ENCODE data around the gene IL22RA1.

Gene IL22RA1

DNA sequence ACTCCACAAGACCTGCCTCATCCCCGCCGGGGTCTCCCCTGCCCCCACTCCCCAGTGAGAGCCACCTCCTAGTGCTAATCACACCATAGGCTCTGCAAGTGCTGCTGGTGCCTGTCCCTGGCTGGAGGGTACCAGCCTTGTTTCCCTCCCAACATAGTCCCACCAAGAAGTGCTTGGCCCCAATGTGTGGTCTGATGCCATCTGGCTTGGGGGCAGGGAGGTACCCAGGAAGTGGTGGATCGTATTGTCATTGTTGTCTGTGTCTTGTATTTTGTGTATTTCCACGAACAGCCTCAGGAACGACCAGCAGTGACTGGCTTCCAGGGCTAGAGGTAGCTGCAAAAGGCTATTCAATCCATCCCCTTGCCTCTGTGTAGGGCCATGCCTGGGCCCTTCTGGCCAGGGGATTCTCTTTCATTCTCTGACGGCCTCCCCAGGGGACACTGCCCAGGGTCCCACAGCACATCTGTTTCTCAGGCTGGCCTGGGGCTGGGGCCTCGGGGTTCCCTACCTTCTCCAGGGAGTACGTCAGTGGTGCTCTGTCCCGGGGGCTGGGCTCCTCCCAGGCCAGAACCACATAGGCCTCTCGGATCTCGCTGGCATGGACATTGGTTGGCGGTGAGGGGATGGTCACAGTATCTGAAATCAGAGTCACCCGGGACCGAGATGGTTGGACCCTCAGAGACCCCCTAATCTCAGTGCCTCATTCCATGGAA, 53.8 kb downstream of the IL22RA1 start:
- Histone ChIP-seq H3K4me3 (ENCODE audit: low read length) (no peak overlapping the region), H3K27ac (ENCODE audit: low read length) (no peak overlapping the region), H3K36me3 (ENCODE audit: control insufficient read depth, insufficient read depth, low read length) (no peaks in the 10 kb centered on the region; the same call in 1 of the 2 replicates), H3K9me3 (ENCODE audit: control insufficient read depth, insufficient read depth, low read length) (no peaks in the 10 kb centered on the region), H3K4me1 (ENCODE audit: control insufficient read depth, insufficient read depth, low read length) (peaks cover 2% of the 10 kb centered on the region; the same call in 1 of the 2 replicates), H3K27me3 (ENCODE audit: control insufficient read depth, insufficient read depth, low read length) (no peaks in the 10 kb centered on the region)
- DNase-seq (ENCODE audit: low read depth, low spot score), result no peak
- WGBS (ENCODE audit: insufficient coverage, insufficient read length), result no CpG with 5 or more reads among the region's 14 CpGs

DNA sequence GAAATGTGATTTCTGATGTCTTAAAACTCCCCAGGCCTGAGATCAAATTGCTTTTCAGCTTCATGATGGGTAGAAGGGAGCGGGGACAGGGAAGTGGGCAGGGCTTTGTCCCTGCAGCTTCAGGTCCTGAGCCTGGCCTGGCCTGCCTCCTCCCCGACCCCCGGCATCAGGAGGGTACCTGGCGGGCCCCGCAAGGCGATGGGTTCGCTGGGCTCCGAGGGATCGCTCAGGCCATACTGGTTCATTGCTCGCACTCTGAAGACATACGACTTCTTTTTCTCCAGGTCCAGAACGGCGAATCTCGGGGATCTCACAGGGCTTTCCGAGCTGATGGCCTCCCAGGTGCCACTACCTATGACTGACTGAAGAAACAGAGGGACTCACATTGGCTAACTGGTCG, 56.5 kb downstream of the IL22RA1 start:
- no peak for DNase-seq (ENCODE audit: low read depth, low spot score)
- no peaks in the 10 kb centered on the region for H3K9me3 ChIP-seq (ENCODE audit: control insufficient read depth, insufficient read depth, low read length)
- no peak overlapping the region for H3K27ac ChIP-seq (ENCODE audit: low read length)
- no peaks in the 10 kb centered on the region; the same call in 1 of the 2 replicates for H3K36me3 ChIP-seq (ENCODE audit: control insufficient read depth, insufficient read depth, low read length)
- H3K4me1 ChIP-seq (ENCODE audit: control insufficient read depth, insufficient read depth, low read length), result peaks cover 2% of the 10 kb centered on the region; the same call in 1 of the 2 replicates
- no peak overlapping the region for H3K4me3 ChIP-seq (ENCODE audit: low read length)
- H3K27me3 ChIP-seq (ENCODE audit: control insufficient read depth, insufficient read depth, low read length), result no peaks in the 10 kb centered on the region
- no CpG with 5 or more reads among the region's 16 CpGs for WGBS (ENCODE audit: insufficient coverage, insufficient read length)

DNA sequence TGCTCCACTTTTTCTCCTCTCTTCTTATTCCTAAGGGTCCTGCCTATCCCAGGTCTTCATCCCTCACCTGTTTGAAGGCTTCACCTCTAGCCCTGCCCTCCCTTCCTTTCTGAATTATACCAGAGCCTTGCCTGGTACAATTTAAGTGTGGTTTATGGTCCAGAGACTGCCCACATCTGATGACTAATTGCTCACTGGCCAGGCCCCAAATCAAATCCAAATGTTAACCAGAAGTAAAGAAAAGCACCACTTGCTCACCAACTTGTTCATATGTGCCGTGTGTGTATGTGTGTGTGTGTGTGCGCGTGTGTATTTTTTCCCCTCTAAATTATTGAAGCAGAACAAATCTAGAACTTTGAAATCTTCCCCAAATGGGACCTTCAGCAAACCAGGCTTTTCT, 57.4 kb downstream of the IL22RA1 start:
- Histone ChIP-seq H3K4me1 (ENCODE audit: control insufficient read depth, insufficient read depth, low read length) (0 out of 2 replicates have a peak, but pooled peaks cover 2% of the 10 kb centered on the region), H3K27me3 (ENCODE audit: control insufficient read depth, insufficient read depth, low read length) (no peaks in the 10 kb centered on the region), H3K36me3 (ENCODE audit: control insufficient read depth, insufficient read depth, low read length) (no peaks in the 10 kb centered on the region; the same call in 1 of the 2 replicates), H3K27ac (ENCODE audit: low read length) (no peak overlapping the region), H3K4me3 (ENCODE audit: low read length) (no peak overlapping the region), H3K9me3 (ENCODE audit: control insufficient read depth, insufficient read depth, low read length) (no peaks in the 10 kb centered on the region)
- no CpG with 5 or more reads among the region's 3 CpGs for WGBS (ENCODE audit: insufficient coverage, insufficient read length)
- no peak for DNase-seq (ENCODE audit: low read depth, low spot score)

- Histone ChIP-seq H3K4me3 (ENCODE audit: low read length) (no peak overlapping the region), H3K4me1 (ENCODE audit: control insufficient read depth, insufficient read depth, low read length) (0 out of 2 replicates have a peak, but pooled peaks cover 2% of the 10 kb centered on the region), H3K27ac (ENCODE audit: low read length) (no peak overlapping the region), H3K36me3 (ENCODE audit: control insufficient read depth, insufficient read depth, low read length) (no peaks in the 10 kb centered on the region; the same call in 1 of the 2 replicates), H3K27me3 (ENCODE audit: control insufficient read depth, insufficient read depth, low read length) (no peaks in the 10 kb centered on the region), H3K9me3 (ENCODE audit: control insufficient read depth, insufficient read depth, low read length) (no peaks in the 10 kb centered on the region)
- DNase-seq (ENCODE audit: low read depth, low spot score), result no peak
Measured at GRCh38 chr1:24085007-24085406, 57.9 kb downstream of the IL22RA1 start.

GRCh38 chr1:24084050-24084449, 58.9 kb downstream of the IL22RA1 start:
- H3K4me1 ChIP-seq (ENCODE audit: control insufficient read depth, insufficient read depth, low read length), result 0 out of 2 replicates have a peak, but pooled peaks cover 1% of the 10 kb centered on the region
- no peaks in the 10 kb centered on the region for H3K9me3 ChIP-seq (ENCODE audit: control insufficient read depth, insufficient read depth, low read length)
- H3K27me3 ChIP-seq (ENCODE audit: control insufficient read depth, insufficient read depth, low read length), result no peaks in the 10 kb centered on the region
- H3K4me3 ChIP-seq (ENCODE audit: low read length), result no peak overlapping the region
- no peak overlapping the region for H3K27ac ChIP-seq (ENCODE audit: low read length)
- no peaks in the 10 kb centered on the region for H3K36me3 ChIP-seq (ENCODE audit: control insufficient read depth, insufficient read depth, low read length)
- no peak for DNase-seq (ENCODE audit: low read depth, low spot score)
- WGBS (ENCODE audit: insufficient coverage, insufficient read length), result no CpG with 5 or more reads among the region's 7 CpGs

DNA sequence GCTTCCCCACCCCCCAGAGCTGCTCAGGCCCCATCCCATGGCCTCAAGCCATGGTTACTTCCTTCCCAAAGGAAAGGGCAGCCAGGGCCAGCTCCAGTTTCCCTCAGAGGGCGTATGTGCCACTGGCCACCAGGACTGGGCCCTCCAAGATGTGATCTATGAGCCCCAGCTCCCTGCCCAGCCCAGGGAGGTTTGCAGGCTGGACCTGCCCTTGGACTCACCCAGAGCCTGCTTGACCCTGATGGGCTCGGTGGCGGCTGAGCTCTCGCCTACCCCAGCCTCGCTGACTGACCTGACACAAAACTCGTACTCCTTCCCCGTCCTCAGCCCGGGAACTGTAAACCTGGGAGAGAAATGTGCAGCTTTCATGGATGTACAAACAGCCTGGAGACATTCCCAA, 60.6 kb downstream of the IL22RA1 start:
- WGBS (ENCODE audit: insufficient coverage, insufficient read length), result no CpG with 5 or more reads among the region's 8 CpGs
- H3K36me3 ChIP-seq (ENCODE audit: control insufficient read depth, insufficient read depth, low read length), result no peaks in the 10 kb centered on the region
- DNase-seq (ENCODE audit: low read depth, low spot score), result no peak
- H3K27me3 ChIP-seq (ENCODE audit: control insufficient read depth, insufficient read depth, low read length), result no peaks in the 10 kb centered on the region
- H3K4me3 ChIP-seq (ENCODE audit: low read length), result no peak overlapping the region
- no peaks in the 10 kb centered on the region for H3K9me3 ChIP-seq (ENCODE audit: control insufficient read depth, insufficient read depth, low read length)
- H3K4me1 ChIP-seq (ENCODE audit: control insufficient read depth, insufficient read depth, low read length), result no peaks in the 10 kb centered on the region
- no peak overlapping the region for H3K27ac ChIP-seq (ENCODE audit: low read length)

GRCh38 chr1:24081190-24081589, 61.8 kb downstream of the IL22RA1 start:
- H3K9me3 ChIP-seq (ENCODE audit: control insufficient read depth, insufficient read depth, low read length), result no peaks in the 10 kb centered on the region
- H3K27ac ChIP-seq (ENCODE audit: low read length), result no peak overlapping the region
- DNase-seq (ENCODE audit: low read depth, low spot score), result no peak
- WGBS (ENCODE audit: insufficient coverage, insufficient read length), result no CpG with 5 or more reads among the region's 6 CpGs
- no peaks in the 10 kb centered on the region for H3K36me3 ChIP-seq (ENCODE audit: control insufficient read depth, insufficient read depth, low read length)
- no peaks in the 10 kb centered on the region for H3K27me3 ChIP-seq (ENCODE audit: control insufficient read depth, insufficient read depth, low read length)
- no peaks in the 10 kb centered on the region for H3K4me1 ChIP-seq (ENCODE audit: control insufficient read depth, insufficient read depth, low read length)
- H3K4me3 ChIP-seq (ENCODE audit: low read length), result no peak overlapping the region

DNA sequence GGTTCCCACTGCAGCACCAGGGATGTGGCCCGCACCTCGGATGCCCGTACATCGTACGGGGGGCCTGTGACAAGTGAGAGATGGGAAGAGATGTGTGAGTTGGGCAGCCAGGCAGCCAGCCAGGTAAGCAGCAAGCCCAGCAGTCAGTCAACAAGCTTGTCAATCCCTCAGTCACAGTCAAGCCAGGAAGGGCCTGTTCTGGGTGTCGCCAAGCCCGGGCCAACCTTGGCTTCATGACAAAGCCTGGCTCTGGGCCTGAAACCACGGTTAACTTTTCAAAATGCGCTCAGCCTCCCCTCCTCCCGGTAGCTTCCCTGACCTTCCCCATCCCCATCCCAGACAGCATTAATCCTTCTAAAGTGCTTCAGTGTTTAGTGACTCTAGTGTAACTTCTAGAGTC, 62.8 kb downstream of the IL22RA1 start:
- Histone ChIP-seq H3K4me3 (ENCODE audit: low read length) (no peak overlapping the region), H3K9me3 (ENCODE audit: control insufficient read depth, insufficient read depth, low read length) (no peaks in the 10 kb centered on the region), H3K27ac (ENCODE audit: low read length) (no peak overlapping the region), H3K36me3 (ENCODE audit: control insufficient read depth, insufficient read depth, low read length) (no peaks in the 10 kb centered on the region), H3K27me3 (ENCODE audit: control insufficient read depth, insufficient read depth, low read length) (no peaks in the 10 kb centered on the region), H3K4me1 (ENCODE audit: control insufficient read depth, insufficient read depth, low read length) (no peaks in the 10 kb centered on the region)
- no peak for DNase-seq (ENCODE audit: low read depth, low spot score)
- no CpG with 5 or more reads among the region's 10 CpGs for WGBS (ENCODE audit: insufficient coverage, insufficient read length)

DNA sequence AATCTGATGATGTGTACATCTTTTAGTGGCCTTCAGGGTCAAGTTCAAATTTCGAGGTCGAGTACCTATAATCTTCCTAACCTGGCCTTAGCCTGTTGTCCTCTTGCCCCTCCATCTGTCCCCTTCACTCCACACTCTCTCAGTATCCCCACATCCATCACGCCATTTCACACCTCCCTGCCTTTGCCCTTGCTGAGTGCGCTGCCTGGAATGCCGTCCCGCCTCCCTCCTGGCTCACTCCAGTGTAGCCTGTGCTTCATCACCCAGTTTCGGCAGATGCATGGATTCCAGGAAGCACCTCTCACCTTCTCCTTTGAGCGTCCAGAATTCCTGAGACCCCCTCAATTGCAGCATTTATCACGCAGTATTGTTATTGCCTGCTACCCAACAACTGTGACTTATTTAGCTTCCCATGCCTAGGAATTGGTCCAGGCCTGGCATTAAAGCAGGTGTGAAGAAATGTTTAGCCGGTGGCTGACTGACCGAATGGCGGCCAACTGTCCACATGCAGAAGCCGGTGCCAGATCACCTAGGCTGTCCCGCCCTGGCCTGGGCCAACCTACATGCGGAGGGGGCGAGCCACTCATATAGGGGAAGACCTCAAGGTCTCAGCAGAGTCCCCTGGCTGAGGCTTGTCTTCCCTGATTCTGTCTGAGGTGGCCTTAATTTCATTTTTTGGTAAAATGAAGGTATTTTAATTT, 65.5 kb downstream of the IL22RA1 start:
- H3K4me3 ChIP-seq (ENCODE audit: low read length), result no peak overlapping the region
- H3K4me1 ChIP-seq (ENCODE audit: control insufficient read depth, insufficient read depth, low read length), result no peaks in the 10 kb centered on the region
- WGBS (ENCODE audit: insufficient coverage, insufficient read length), result no CpG with 5 or more reads among the region's 16 CpGs
- DNase-seq (ENCODE audit: low read depth, low spot score), result no peak
- no peaks in the 10 kb centered on the region for H3K27me3 ChIP-seq (ENCODE audit: control insufficient read depth, insufficient read depth, low read length)
- H3K36me3 ChIP-seq (ENCODE audit: control insufficient read depth, insufficient read depth, low read length), result no peaks in the 10 kb centered on the region
- no peak overlapping the region for H3K27ac ChIP-seq (ENCODE audit: low read length)
- no peaks in the 10 kb centered on the region for H3K9me3 ChIP-seq (ENCODE audit: control insufficient read depth, insufficient read depth, low read length)

DNA sequence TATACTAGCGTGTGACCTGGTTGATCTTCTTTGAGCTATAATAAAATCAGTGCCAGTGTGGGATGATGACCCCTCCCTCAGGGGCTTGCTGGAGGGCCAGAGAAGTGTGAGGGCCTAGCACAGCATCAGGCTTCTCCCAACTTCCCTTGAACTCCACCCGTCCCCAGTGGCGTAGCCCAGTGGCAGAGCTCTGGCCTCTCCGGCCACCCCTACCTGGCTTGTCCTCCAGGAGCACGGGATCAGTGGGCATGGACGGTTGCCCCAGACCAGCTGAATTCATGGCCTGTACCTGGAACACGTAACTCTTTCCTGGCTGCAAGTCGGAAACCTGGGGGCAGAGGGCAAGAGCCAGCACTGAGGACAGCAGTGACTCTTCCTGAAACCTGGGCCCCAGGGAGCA, 67.0 kb downstream of the IL22RA1 start:
- H3K4me3 ChIP-seq (ENCODE audit: low read length), result no peak overlapping the region
- H3K36me3 ChIP-seq (ENCODE audit: control insufficient read depth, insufficient read depth, low read length), result no peaks in the 10 kb centered on the region
- no peak for DNase-seq (ENCODE audit: low read depth, low spot score)
- H3K27ac ChIP-seq (ENCODE audit: low read length), result no peak overlapping the region
- no peaks in the 10 kb centered on the region for H3K27me3 ChIP-seq (ENCODE audit: control insufficient read depth, insufficient read depth, low read length)
- 100% methylated on average over 1 of the region's 8 CpGs for WGBS (ENCODE audit: insufficient coverage, insufficient read length)
- H3K9me3 ChIP-seq (ENCODE audit: control insufficient read depth, insufficient read depth, low read length), result no peaks in the 10 kb centered on the region
- H3K4me1 ChIP-seq (ENCODE audit: control insufficient read depth, insufficient read depth, low read length), result peaks cover 2% of the 10 kb centered on the region; the same call in 1 of the 2 replicates

DNA sequence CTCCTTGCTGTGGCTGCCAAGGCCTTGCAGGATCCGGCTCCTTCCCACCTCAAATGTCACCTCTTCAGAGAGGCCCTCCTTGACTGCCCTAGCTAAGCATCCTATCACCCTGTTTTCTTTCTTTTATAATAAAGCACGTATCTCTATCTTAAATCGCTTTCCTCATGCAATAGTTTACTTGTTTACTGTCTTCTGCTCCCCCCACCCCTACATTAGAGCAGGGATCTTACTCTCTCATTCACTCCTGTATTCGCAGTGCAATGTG, 67.4 kb downstream of the IL22RA1 start:
- Histone ChIP-seq H3K4me1 (ENCODE audit: control insufficient read depth, insufficient read depth, low read length) (peaks cover 3% of the 10 kb centered on the region; the same call in 1 of the 2 replicates), H3K9me3 (ENCODE audit: control insufficient read depth, insufficient read depth, low read length) (no peaks in the 10 kb centered on the region), H3K4me3 (ENCODE audit: low read length) (no peak overlapping the region), H3K36me3 (ENCODE audit: control insufficient read depth, insufficient read depth, low read length) (no peaks in the 10 kb centered on the region), H3K27ac (ENCODE audit: low read length) (no peak overlapping the region), H3K27me3 (ENCODE audit: control insufficient read depth, insufficient read depth, low read length) (no peaks in the 10 kb centered on the region)
- WGBS (ENCODE audit: insufficient coverage, insufficient read length), result no CpG with 5 or more reads among the region's 4 CpGs
- no peak for DNase-seq (ENCODE audit: low read depth, low spot score)

Data from iPS DF 6.9 (cell line).